H1 (cell line): ENCODE measurements around the gene SPACDR. TPM values are rescaled to one million over a fixed set of nuclear protein-coding genes. Genes with fewer than 3 reads are reported as not detected.

Experiments
- CTCF ChIA-PET: fragments of 300-600 bp; sonication (Branson Sonifier 250); formaldehyde crosslinking; loops from one replicate; lab custom pipeline; 2021; ENCODE audit not compliant: partially characterized antibody; lab: Charles Lee
- POLR2A ChIA-PET: fragments of 300-600 bp; sonication (Branson Sonifier 250); formaldehyde crosslinking; loops from one replicate; lab custom pipeline; 2021; ENCODE audit warnings: inconsistent platforms; ENCODE audit not compliant: partially characterized antibody; lab: Charles Lee
- DNase-seq, 2 experiments: peaks; one replicate each; pipeline versions ENCODE4 v3.0.0 to v3.0.0-alpha.2; 2010 to 2022; ENCODE audit warnings: low spot score in 2 of 2, low read depth in 1 of 2, mixed read lengths in 1 of 2
- FAIRE-seq: peaks from 2 replicates; lab custom pipeline; 2011; peaks lifted over from hg19 to GRCh38; lab: Jason Lieb, UNC
- H2AFZ ChIP-seq: 2 replicates; pipeline ENCODE4 v1.8.1; 2012; ENCODE audit warnings: low read length, inconsistent platforms
- H2AK5ac ChIP-seq: 2 replicates; pipeline ENCODE4 v1.6.1; 2013; ENCODE audit warnings: low read depth, low read length
- H2BK120ac ChIP-seq: replicated peaks from 2 replicates; pipeline ENCODE3; 2013; ENCODE audit warnings: low read depth, low read length, inconsistent platforms
- H2BK12ac ChIP-seq: 2 replicates; pipeline ENCODE4 v1.6.1; 2013; ENCODE audit warnings: low read depth, low read length
- H2BK15ac ChIP-seq: 2 replicates; pipeline ENCODE4 v1.6.1; 2013; ENCODE audit warnings: low read length
- H2BK20ac ChIP-seq: 2 replicates; pipeline ENCODE4 v1.6.1; 2013; ENCODE audit warnings: low read length
- H2BK5ac ChIP-seq: 2 replicates; pipeline ENCODE4 v1.6.1; 2013; ENCODE audit warnings: low read depth, low read length
- H3K14ac ChIP-seq: 2 replicates; pipeline ENCODE4 v1.6.1; 2013; ENCODE audit warnings: inconsistent platforms; ENCODE audit not compliant: insufficient read length
- H3K18ac ChIP-seq: 2 replicates; pipeline ENCODE4 v1.6.1; 2013; ENCODE audit warnings: low read length; ENCODE audit errors: extremely low read depth
- H3K23ac ChIP-seq: 2 replicates; pipeline ENCODE4 v1.6.1; 2013; ENCODE audit warnings: inconsistent platforms; ENCODE audit not compliant: insufficient read length
- H3K23me2 ChIP-seq: 2 replicates; pipeline ENCODE4 v1.6.1; 2013; ENCODE audit warnings: low read depth, low read length
- H3K27ac ChIP-seq: 2 replicates; pipeline ENCODE4 v1.6.1; 2011; ENCODE audit warnings: low read depth, low read length, inconsistent platforms
- H3K27me3 ChIP-seq, 4 experiments: replicated peaks in 1 of 4; 1 replicate in 1 of 4; 2 replicates in 3 of 4; pipeline versions ENCODE4 v1.6.1 to v1.8.1; 2011 to 2013; ENCODE audit warnings: low read length in 3 of 4, mild to moderate bottlenecking in 3 of 4, inconsistent platforms in 2 of 4, mixed read lengths in 2 of 4, moderate library complexity in 1 of 4; ENCODE audit not compliant: control insufficient read depth in 3 of 4, insufficient read depth in 3 of 4; ENCODE audit errors: extremely low read depth in 1 of 4
- H3K36me3 ChIP-seq, 4 experiments: 2 replicates each; pipeline versions ENCODE4 v1.6.1 to v1.8.1; 2011 to 2013; ENCODE audit warnings: mild to moderate bottlenecking in 4 of 4, low read length in 3 of 4, moderate library complexity in 2 of 4, control low read depth in 1 of 4, inconsistent platforms in 1 of 4; ENCODE audit not compliant: insufficient read depth in 4 of 4, control insufficient read depth in 2 of 4
- H3K4ac ChIP-seq: replicated peaks from 2 replicates; pipeline ENCODE3; 2013; ENCODE audit warnings: low read length, low read depth, mixed read lengths, inconsistent platforms; ENCODE audit not compliant: insufficient read length
- H3K4me1 ChIP-seq, 4 experiments: replicated peaks in 1 of 4; 1 replicate in 1 of 4; 2 replicates in 3 of 4; pipeline versions ENCODE4 v1.6.1 to v1.8.1; 2011 to 2013; ENCODE audit warnings: low read length in 3 of 4, inconsistent platforms in 2 of 4, mixed read lengths in 1 of 4; ENCODE audit not compliant: insufficient read depth in 4 of 4, control insufficient read depth in 3 of 4
- H3K4me2 ChIP-seq, 2 experiments: 2 replicates each; pipeline versions ENCODE4 v1.6.1 to v1.8.1; 2011 to 2013; ENCODE audit warnings: low read depth in 2 of 2, low read length in 2 of 2, control low read depth in 1 of 2, inconsistent platforms in 1 of 2, mild to moderate bottlenecking in 1 of 2; ENCODE audit not compliant: insufficient read depth in 1 of 2
- H3K4me3 ChIP-seq, 4 experiments: fragments of 200-600, 300-600 bp in 1 of 4; sonication (generic), shearing (Covaris generic), sonication (Bioruptor Twin) in 1 of 4; 2 replicates each; pipeline versions ENCODE4 v1.5.1 to v1.8.1; 2011 to 2016; ENCODE audit warnings: low read length in 4 of 4, low read depth in 3 of 4, control low read depth in 2 of 4, inconsistent platforms in 2 of 4, mild to moderate bottlenecking in 2 of 4, mixed read lengths in 1 of 4, moderate library complexity in 1 of 4; ENCODE audit not compliant: insufficient read depth in 2 of 4; ENCODE audit errors: extremely low read depth in 1 of 4
- H3K56ac ChIP-seq: replicated peaks from 2 replicates; pipeline ENCODE3; 2013; ENCODE audit warnings: low read depth, mild to moderate bottlenecking, mixed read lengths, low read length, inconsistent platforms; ENCODE audit not compliant: insufficient read length
- H3K79me1 ChIP-seq: 2 replicates; pipeline ENCODE4 v1.6.1; 2013; ENCODE audit warnings: low read depth, low read length, control low read depth
- H3K79me2 ChIP-seq, 2 experiments: 2 replicates each; pipeline versions ENCODE4 v1.6.1 to v1.8.1; 2012 to 2013; ENCODE audit warnings: low read length in 2 of 2, mild to moderate bottlenecking in 2 of 2, inconsistent platforms in 1 of 2; ENCODE audit not compliant: insufficient read depth in 2 of 2, control insufficient read depth in 1 of 2
- H3K9ac ChIP-seq, 4 experiments: replicated peaks in 1 of 4; 1 replicate in 1 of 4; 2 replicates in 3 of 4; pipeline versions ENCODE4 v1.6.1 to v1.8.1; 2011 to 2013; ENCODE audit warnings: low read depth in 3 of 4, low read length in 3 of 4, control low read depth in 2 of 4, mild to moderate bottlenecking in 2 of 4, moderate library complexity in 2 of 4, inconsistent platforms in 1 of 4; ENCODE audit errors: extremely low read depth in 1 of 4
- H3K9me3 ChIP-seq, 2 experiments: 2 replicates each; pipeline versions ENCODE4 v1.6.1 to v1.8.1; 2012 to 2013; ENCODE audit warnings: mild to moderate bottlenecking in 2 of 2, moderate library complexity in 2 of 2, control low read depth in 1 of 2, inconsistent platforms in 1 of 2, low read depth in 1 of 2, low read length in 1 of 2, mixed read lengths in 1 of 2; ENCODE audit not compliant: insufficient read depth in 2 of 2
- H4K20me1 ChIP-seq, 2 experiments: replicated peaks in 1 of 2; 2 replicates each; pipeline versions ENCODE3 to v1.8.1; 2011 to 2013; ENCODE audit warnings: inconsistent platforms in 2 of 2, low read length in 2 of 2, mild to moderate bottlenecking in 1 of 2; ENCODE audit not compliant: insufficient read depth in 2 of 2, control insufficient read depth in 1 of 2
- H4K5ac ChIP-seq: 2 replicates; pipeline ENCODE4 v1.6.1; 2013; ENCODE audit warnings: low read length, low read depth, mixed read lengths, inconsistent platforms; ENCODE audit not compliant: insufficient read length
- H4K8ac ChIP-seq: 2 replicates; pipeline ENCODE4 v1.8.0; 2013; ENCODE audit warnings: mild to moderate bottlenecking, moderate library complexity, low read length, inconsistent platforms; ENCODE audit not compliant: insufficient read depth; ENCODE audit errors: extremely low read depth
- H4K91ac ChIP-seq: replicated peaks from 2 replicates; pipeline ENCODE3; 2013; ENCODE audit warnings: low read length, mixed read lengths, inconsistent platforms; ENCODE audit not compliant: insufficient read length
- TBP ChIP-seq: IDR thresholded peaks from 2 replicates; pipeline ENCODE4 v1.6.1; 2011; ENCODE audit warnings: low read depth, low read length, improper control_type of control experiment
- WGBS, 2 experiments: shearing (Covaris generic) in 1 of 2; methylation state at CpG; one replicate each; pipeline versions ENCODE4 v1.1.6 to v1.1.7; 2013 to 2015; ENCODE audit warnings: low lambda C conversion rate in 2 of 2, mixed read lengths in 2 of 2, inconsistent platforms in 1 of 2, low coverage in 1 of 2, missing lambda C conversion rate in 1 of 2; ENCODE audit not compliant: insufficient replicate concordance in 2 of 2, insufficient coverage in 1 of 2, insufficient read length in 1 of 2; ENCODE audit errors: extremely low coverage in 1 of 2, missing lambda C conversion rate in 1 of 2; 5-methylcytosine and 5-hydroxymethylcytosine counted together
- polyA plus RNA-seq, 7 experiments: library from polyadenylated mRNA; depleted of rRNA in 3 of 7; stranded (reverse) in 5 of 7; unstranded in 2 of 7; fragments of >200 nt in 5 of 7; fragments of 200-250 nt in 2 of 7; gene quantifications; 1 replicate in 5 of 7; 2 replicates in 1 of 7; 4 replicates in 1 of 7; pipeline versions ENCODE4 v1.2.1 to v1.2.3, GENCODE V29; 2011 to 2013; ENCODE audit warnings: missing spikeins in 2 of 7, mixed read lengths in 2 of 7
- total RNA-seq: library from RNA; stranded (reverse); fragmentation: NEBNext Ultra II Directional; extraction: Animal tissue kit (Norgen Biotek cat#: 25700); gene quantifications from 2 replicates; pipeline ENCODE4 v1.2.1, GENCODE V29; 2021

Gene SPACDR
- total and polyA plus RNA-seq, 2 of the 8 experiments (the other 6 are each of a cell fraction or from before 2014, with no cell fraction given) = 0.26 TPM; not detected in 1

GRCh38 chr7:100434297-100435144, 29.5 kb downstream of the SPACDR start:
- no peaks in the 10 kb centered on the region for H3K9me3 ChIP-seq
- H3K4me1 ChIP-seq = peaks cover 4 to 17% (median 10%) of the 10 kb centered on the region in 4 experiments
- no peak overlapping the region for H3K14ac ChIP-seq
- H4K8ac ChIP-seq = no peak overlapping the region
- ChIA-PET POLR2A (interaction anchor here (0.6 to 5.2 kb wide), 10 partner anchors 10 to 1045 kb away, joined by 3 to 55 read pairs (median 3); partner anchors contain the start of gene FBXO24), CTCF (interaction anchor here (0.8 to 2.7 kb wide), 6 partner anchors 10 to 35 kb away, joined by 3 to 9 read pairs (median 4); no protein-coding TSS in a partner anchor)
- H3K36me3 ChIP-seq = peaks cover 2 to 44% (median 18%) of the 10 kb centered on the region in 4 experiments; a peak in 6 of 8 replicates
- no peak overlapping the region for H2AK5ac ChIP-seq
- peaks cover 8% of the 10 kb centered on the region in 2 experiments for H4K20me1 ChIP-seq
- peaks cover 0 to 49% of the 10 kb centered on the region in 2 experiments; a peak in 3 of 4 replicates for H3K79me2 ChIP-seq
- 83% methylated on average over 22 of the region's 22 CpGs; no CpG with 5 or more reads in 1 of the 2 experiments for WGBS, 2 experiments
- TF ChIP-seq TBP = no peak
- H2BK15ac ChIP-seq = no peak overlapping the region
- no peak overlapping the region for H3K4ac ChIP-seq
- H2BK12ac ChIP-seq = 0 out of 2 replicates have a peak overlapping the region, but pooled peaks have one; percentile 17
- H3K23me2 ChIP-seq = peaks cover 4% of the 10 kb centered on the region; the same call in 1 of the 2 replicates
- DNase-seq = no peak
- no peak overlapping the region for H2BK20ac ChIP-seq
- no peak overlapping the region for H4K91ac ChIP-seq
- H3K4me2 ChIP-seq = peak overlapping the region; percentile 76 to 97
- H3K18ac ChIP-seq = no peak overlapping the region
- 0 out of 7 replicates have a peak overlapping the region, but pooled peaks of 1 of the 4 experiments have one; percentile 1 for H3K9ac ChIP-seq
- H2BK120ac ChIP-seq = no peak overlapping the region
- H3K27me3 ChIP-seq = no peaks in the 10 kb centered on the region
- H2BK5ac ChIP-seq = no peak overlapping the region
- no peak overlapping the region; the same call in 1 of the 2 replicates for H3K27ac ChIP-seq
- no peak overlapping the region for H2AFZ ChIP-seq
- H3K79me1 ChIP-seq = peaks cover 2% of the 10 kb centered on the region
- no peak overlapping the region for H4K5ac ChIP-seq
- no peak overlapping the region for H3K56ac ChIP-seq
- peak overlapping the region; percentile 68 to 86 (median 83) for H3K4me3 ChIP-seq
- FAIRE-seq = no peak
- no peak overlapping the region for H3K23ac ChIP-seq
